Neutrophil (primary cell): Measurements from ENCODE around the gene GFI1B.

ENCODE experiments used
- H3K27ac ChIP-seq: fragments of 200-600 bp; sonication (generic); 2 replicates; pipeline ENCODE4 v1.5.1; 2016; ENCODE audit warnings: mild to moderate bottlenecking, moderate library complexity
- H3K27me3 ChIP-seq: fragments of 200-600 bp; sonication (generic); 2 replicates; pipeline ENCODE4 v1.6.0; 2016; ENCODE audit warnings: mild to moderate bottlenecking
- H3K36me3 ChIP-seq: fragments of 200-600 bp; sonication (generic); 2 replicates; pipeline ENCODE4 v1.5.1; 2017
- H3K4me1 ChIP-seq, 2 experiments: fragments of 200-600 bp in 1 of 2; sonication (generic) in 1 of 2; 1 replicate in 1 of 2; 2 replicates in 1 of 2; pipeline versions ENCODE4 v1.5.1 to v1.6.1; 2013 to 2016; ENCODE audit warnings: low read depth in 1 of 2, low read length in 1 of 2, mild to moderate bottlenecking in 1 of 2, moderate library complexity in 1 of 2; ENCODE audit not compliant: control insufficient read depth in 1 of 2, insufficient read depth in 1 of 2
- H3K4me3 ChIP-seq, 2 experiments: fragments of 200-600 bp in 1 of 2; sonication (generic) in 1 of 2; 1 replicate in 1 of 2; 2 replicates in 1 of 2; pipeline ENCODE4 v1.5.1; 2013 to 2016; ENCODE audit warnings: low read depth in 1 of 2, low read length in 1 of 2, mild to moderate bottlenecking in 1 of 2, moderate library complexity in 1 of 2
- H3K9me3 ChIP-seq: fragments of 200-600 bp; sonication (generic); 2 replicates; pipeline ENCODE4 v1.5.1; 2016
- TF ChIP-seq, protein P1 (sequence below): fragments of 200-600 bp; sonication (generic); IDR thresholded peaks from 2 replicates; pipeline ENCODE4 v1.5.1; 2016; ENCODE audit warnings: antibody characterized with exemption

GFI1B gene

DNA sequence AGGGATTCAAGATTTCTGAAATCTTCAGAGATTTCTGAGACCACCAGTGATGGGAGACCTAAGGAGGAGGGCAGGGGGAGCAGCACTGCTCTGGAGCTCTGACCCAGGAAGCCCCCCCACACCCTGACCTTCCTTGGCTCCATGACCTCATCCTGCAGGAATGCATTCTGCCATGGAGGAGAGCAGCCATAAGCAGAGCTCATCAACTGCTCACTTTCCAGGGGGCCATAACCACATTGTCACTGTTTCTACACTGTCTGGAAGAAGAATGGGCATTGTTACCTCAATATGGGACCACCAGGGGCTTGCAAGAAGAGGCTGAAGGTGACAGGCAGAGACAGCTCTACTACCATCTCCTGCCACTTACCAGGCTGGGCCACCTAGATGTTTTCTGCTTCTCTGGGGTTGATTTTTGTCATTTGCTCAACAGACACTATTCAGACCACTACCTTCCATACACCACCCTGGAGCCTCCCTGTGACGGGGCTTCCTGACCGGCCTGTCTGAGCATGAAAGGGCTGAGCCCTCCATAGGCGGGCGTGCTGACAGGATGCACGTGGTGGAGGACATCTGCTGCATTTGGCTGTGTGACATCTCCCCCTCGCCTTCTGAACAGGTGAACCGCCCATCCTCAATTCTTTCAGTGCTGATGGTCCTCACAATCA is 31.7 kb upstream of the GFI1B start:
- Histone ChIP-seq H3K9me3 (no peaks in the 10 kb centered on the region), H3K4me1 (peaks cover 20 to 24% of the 10 kb centered on the region in 2 experiments), H3K36me3 (no peaks in the 10 kb centered on the region), H3K4me3 (no peak overlapping the region), H3K27me3 (no peaks in the 10 kb centered on the region), H3K27ac (no peak overlapping the region)
- TF ChIP-seq, protein P1, sequence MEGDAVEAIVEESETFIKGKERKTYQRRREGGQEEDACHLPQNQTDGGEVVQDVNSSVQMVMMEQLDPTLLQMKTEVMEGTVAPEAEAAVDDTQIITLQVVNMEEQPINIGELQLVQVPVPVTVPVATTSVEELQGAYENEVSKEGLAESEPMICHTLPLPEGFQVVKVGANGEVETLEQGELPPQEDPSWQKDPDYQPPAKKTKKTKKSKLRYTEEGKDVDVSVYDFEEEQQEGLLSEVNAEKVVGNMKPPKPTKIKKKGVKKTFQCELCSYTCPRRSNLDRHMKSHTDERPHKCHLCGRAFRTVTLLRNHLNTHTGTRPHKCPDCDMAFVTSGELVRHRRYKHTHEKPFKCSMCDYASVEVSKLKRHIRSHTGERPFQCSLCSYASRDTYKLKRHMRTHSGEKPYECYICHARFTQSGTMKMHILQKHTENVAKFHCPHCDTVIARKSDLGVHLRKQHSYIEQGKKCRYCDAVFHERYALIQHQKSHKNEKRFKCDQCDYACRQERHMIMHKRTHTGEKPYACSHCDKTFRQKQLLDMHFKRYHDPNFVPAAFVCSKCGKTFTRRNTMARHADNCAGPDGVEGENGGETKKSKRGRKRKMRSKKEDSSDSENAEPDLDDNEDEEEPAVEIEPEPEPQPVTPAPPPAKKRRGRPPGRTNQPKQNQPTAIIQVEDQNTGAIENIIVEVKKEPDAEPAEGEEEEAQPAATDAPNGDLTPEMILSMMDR: no peak

DNA sequence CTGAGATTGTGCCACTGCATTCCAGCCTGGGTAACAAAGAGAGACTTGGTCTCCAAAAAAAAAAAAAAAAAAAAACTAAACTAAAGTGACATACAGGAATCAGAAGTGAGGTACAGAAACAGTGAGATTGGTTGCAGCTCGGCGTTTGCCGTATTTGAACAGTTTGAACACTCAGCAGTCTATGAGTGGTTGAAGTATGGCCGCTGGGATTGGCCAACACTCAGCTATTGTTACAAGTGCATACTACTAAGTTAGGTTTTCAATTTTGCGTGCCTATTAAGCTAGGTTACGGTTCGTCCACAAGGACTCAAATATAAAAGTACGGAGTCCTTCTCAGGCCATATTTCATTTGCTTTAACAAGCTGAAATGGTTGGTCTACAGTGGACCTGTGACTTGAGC is 30.7 kb upstream of the GFI1B start:
- Histone ChIP-seq H3K36me3 (no peaks in the 10 kb centered on the region), H3K9me3 (no peaks in the 10 kb centered on the region), H3K4me1 (peaks cover 19 to 20% of the 10 kb centered on the region in 2 experiments), H3K27ac (no peak overlapping the region), H3K4me3 (no peak overlapping the region), H3K27me3 (no peaks in the 10 kb centered on the region)
- TF ChIP-seq, protein P1: no peak

GRCh38 chr9:132948482-132949050 is 29.9 kb upstream of the GFI1B start:
- no peaks in the 10 kb centered on the region for H3K9me3 ChIP-seq

DNA sequence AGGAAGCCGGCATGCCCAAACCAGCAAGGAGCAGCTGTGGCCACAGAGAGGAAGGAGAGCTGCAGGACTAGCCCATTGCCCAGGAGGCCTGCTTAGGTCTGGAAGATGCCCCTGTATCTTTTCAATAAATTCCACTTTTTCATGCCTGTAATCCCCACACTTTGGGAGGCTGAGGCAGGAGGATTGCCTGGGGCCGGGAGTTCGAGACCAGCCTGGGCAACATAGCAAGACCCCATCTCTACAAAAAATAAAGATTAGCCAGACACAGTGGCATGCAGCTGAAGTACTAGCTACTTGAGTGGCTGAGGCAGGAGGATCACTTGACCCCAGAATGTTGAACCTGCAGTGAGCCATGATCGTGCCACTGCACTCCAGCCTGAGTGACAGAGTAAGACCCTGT is 28.8 kb upstream of the GFI1B start:
- Histone ChIP-seq H3K27me3 (no peaks in the 10 kb centered on the region), H3K9me3 (no peaks in the 10 kb centered on the region), H3K36me3 (no peaks in the 10 kb centered on the region), H3K27ac (no peak overlapping the region), H3K4me1 (peaks cover 6% of the 10 kb centered on the region in 2 experiments), H3K4me3 (no peak overlapping the region)
- TF ChIP-seq, protein P1: no peak

More at GRCh38 chr9:132948482-132949050, 29.9 kb upstream of the GFI1B start:
- H3K4me1 ChIP-seq: peaks cover 13 to 15% of the 10 kb centered on the region in 2 experiments
- no peak overlapping the region for H3K27ac ChIP-seq
- H3K4me3 ChIP-seq: no peak overlapping the region
- no peaks in the 10 kb centered on the region for H3K36me3 ChIP-seq
- no peaks in the 10 kb centered on the region for H3K27me3 ChIP-seq
- TF ChIP-seq, protein P1: no peak

- TF ChIP-seq, protein P1: no peak
Measured at GRCh38 chr9:132955123-132955522, 23.4 kb upstream of the GFI1B start.

More at GRCh38 chr9:132955123-132955522, 23.4 kb upstream of the GFI1B start:
- Histone ChIP-seq H3K4me3 (no peak overlapping the region), H3K4me1 (no peaks in the 10 kb centered on the region), H3K27ac (no peak overlapping the region), H3K36me3 (no peaks in the 10 kb centered on the region), H3K27me3 (no peaks in the 10 kb centered on the region), H3K9me3 (no peaks in the 10 kb centered on the region)
